H1 (cell line): ENCODE results near the gene LAS1L. TPM values are rescaled to one million over a fixed set of nuclear protein-coding genes. Genes with fewer than 3 reads are reported as not detected.

ENCODE experiments used
- ASH2L ChIP-seq: fragments of 200-600, 300-600 bp; sonication (generic); IDR thresholded peaks from one replicate; pipeline ENCODE4 v1.7.1; 2017; ENCODE audit warnings: low read length
- CREB1 ChIP-seq: IDR thresholded peaks from 2 replicates; pipeline ENCODE4 v1.6.1; 2012; ENCODE audit warnings: inconsistent platforms
- KDM4A ChIP-seq: IDR thresholded peaks from one replicate; pipeline ENCODE4 v1.7.1; 2012; ENCODE audit warnings: low read depth, mild to moderate bottlenecking, moderate library complexity, low read length, inconsistent platforms; ENCODE audit not compliant: severe bottlenecking
- NANOG ChIP-seq: IDR thresholded peaks from 2 replicates; pipeline ENCODE4 v1.6.1; 2011; ENCODE audit warnings: low read length, low read depth, mild to moderate bottlenecking, inconsistent platforms; ENCODE audit not compliant: insufficient read depth, poor library complexity, severe bottlenecking
- RFX5 ChIP-seq: IDR thresholded peaks from 2 replicates; pipeline ENCODE4 v1.6.1; 2011; ENCODE audit warnings: low read depth, low read length, improper control_type of control experiment, borderline replicate concordance
- SUZ12 ChIP-seq: fragments of 200-600 bp; sonication (generic); IDR thresholded peaks from 2 replicates; pipeline ENCODE4 v1.6.1; 2012; ENCODE audit warnings: mild to moderate bottlenecking, inconsistent platforms, low read length, moderate library complexity, mixed read lengths
- TCF12 ChIP-seq: IDR thresholded peaks from 2 replicates; pipeline ENCODE4 v1.6.1; 2011; ENCODE audit warnings: low read depth, mild to moderate bottlenecking, low read length
- TEAD4 ChIP-seq: IDR thresholded peaks from 2 replicates; pipeline ENCODE4 v1.6.1; 2012; ENCODE audit warnings: low read depth, low read length, inconsistent platforms, mixed read lengths
- polyA plus RNA-seq, 7 experiments: library from polyadenylated mRNA; depleted of rRNA in 3 of 7; stranded (reverse) in 5 of 7; unstranded in 2 of 7; fragments of >200 nt in 5 of 7; fragments of 200-250 nt in 2 of 7; gene quantifications; 1 replicate in 5 of 7; 2 replicates in 1 of 7; 4 replicates in 1 of 7; pipeline versions ENCODE4 v1.2.1 to v1.2.3, GENCODE V29; 2011 to 2013; ENCODE audit warnings: missing spikeins in 2 of 7, mixed read lengths in 2 of 7
- total RNA-seq: library from RNA; stranded (reverse); fragmentation: NEBNext Ultra II Directional; extraction: Animal tissue kit (Norgen Biotek cat#: 25700); gene quantifications from 2 replicates; pipeline ENCODE4 v1.2.1, GENCODE V29; 2021
- TF ChIP-seq, protein P1 (sequence below): IDR thresholded peaks from 2 replicates; pipeline ENCODE4 v1.6.1; 2012; ENCODE audit warnings: low read length, inconsistent platforms
- TF ChIP-seq, protein P2 (sequence below): IDR thresholded peaks from 2 replicates; pipeline ENCODE4 v1.6.1; 2012; ENCODE audit warnings: inconsistent platforms

Gene LAS1L
- total and polyA plus RNA-seq, 2 of the 8 experiments (the other 6 are each of a cell fraction or from before 2014, with no cell fraction given): 39.5 to 65.0 TPM

DNA sequence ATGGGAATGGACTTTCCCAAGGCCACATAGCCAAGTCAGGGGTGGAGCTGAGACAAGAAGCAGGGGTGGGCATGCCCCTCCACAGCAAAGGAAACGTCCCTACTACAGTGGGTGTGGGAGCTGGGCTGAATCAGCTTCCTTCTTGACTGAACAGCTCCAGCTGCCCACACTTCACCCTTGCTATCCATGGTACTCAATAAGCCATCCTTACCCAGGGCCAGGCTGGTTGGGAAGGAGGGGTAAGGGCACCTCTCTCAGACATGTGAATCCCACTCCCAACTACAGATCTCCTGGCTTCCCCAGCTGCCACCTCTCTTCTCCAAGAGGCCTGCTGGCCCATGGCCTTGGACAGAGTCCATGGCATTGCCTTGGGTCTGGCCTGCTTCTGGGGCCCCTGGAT is 21.0 kb downstream of the LAS1L start (continued):
- TF ChIP-seq, protein P1, sequence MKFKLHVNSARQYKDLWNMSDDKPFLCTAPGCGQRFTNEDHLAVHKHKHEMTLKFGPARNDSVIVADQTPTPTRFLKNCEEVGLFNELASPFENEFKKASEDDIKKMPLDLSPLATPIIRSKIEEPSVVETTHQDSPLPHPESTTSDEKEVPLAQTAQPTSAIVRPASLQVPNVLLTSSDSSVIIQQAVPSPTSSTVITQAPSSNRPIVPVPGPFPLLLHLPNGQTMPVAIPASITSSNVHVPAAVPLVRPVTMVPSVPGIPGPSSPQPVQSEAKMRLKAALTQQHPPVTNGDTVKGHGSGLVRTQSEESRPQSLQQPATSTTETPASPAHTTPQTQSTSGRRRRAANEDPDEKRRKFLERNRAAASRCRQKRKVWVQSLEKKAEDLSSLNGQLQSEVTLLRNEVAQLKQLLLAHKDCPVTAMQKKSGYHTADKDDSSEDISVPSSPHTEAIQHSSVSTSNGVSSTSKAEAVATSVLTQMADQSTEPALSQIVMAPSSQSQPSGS: no peak
- no peak for TF ChIP-seq CREB1
- no peak for TF ChIP-seq NANOG
- TF ChIP-seq ASH2L: no peak
- TF ChIP-seq RFX5: no peak
- no peak for TF ChIP-seq TCF12
- TF ChIP-seq, protein P2, sequence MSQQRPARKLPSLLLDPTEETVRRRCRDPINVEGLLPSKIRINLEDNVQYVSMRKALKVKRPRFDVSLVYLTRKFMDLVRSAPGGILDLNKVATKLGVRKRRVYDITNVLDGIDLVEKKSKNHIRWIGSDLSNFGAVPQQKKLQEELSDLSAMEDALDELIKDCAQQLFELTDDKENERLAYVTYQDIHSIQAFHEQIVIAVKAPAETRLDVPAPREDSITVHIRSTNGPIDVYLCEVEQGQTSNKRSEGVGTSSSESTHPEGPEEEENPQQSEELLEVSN: no peak
- no peak for TF ChIP-seq KDM4A
- no peak for TF ChIP-seq TEAD4
- no peak for TF ChIP-seq SUZ12
- TF ChIP-seq, all 59 proteins: peak for 0
